COLO829 (cell line): ENCODE data around the gene ZNF700.
"Not testable (repeated sequence)": the region's sequence is repeated elsewhere in the genome, so short reads cannot be mapped to it uniquely, and the experiment has no call there.

ENCODE experiments used
- DNase-seq: peaks from one replicate; pipeline ENCODE4 v3.0.0; 2012; ENCODE audit warnings: low spot score

The ZNF700 gene

GRCh38 chr19:11924886-11925650 lies at the start of gene ZNF700:
ZNF700 (plus strand) TSS chr19:11925107; CDS start chr19:11925211, 104 bp downstream.
- DNase-seq = peak; percentile 84

- DNase-seq = not testable (repeated sequence)
These were observed 45.1 kb upstream of the ZNF700 start for GRCh38 chr19:11879687-11880266.

GRCh38 chr19:11880598-11880997 lies 44.3 kb upstream of the ZNF700 start:
- no peak for DNase-seq

GRCh38 chr19:11881151-11881800 lies 43.6 kb upstream of the ZNF700 start:
- peak; percentile 80 for DNase-seq

GRCh38 chr19:11882606-11883005 lies 42.3 kb upstream of the ZNF700 start:
- DNase-seq = no peak

GRCh38 chr19:11887234-11887610 lies 37.7 kb upstream of the ZNF700 start:
- DNase-seq = no peak

- no peak for DNase-seq
These were observed 37.0 kb upstream of the ZNF700 start, which contains the start of gene ZNF69 for GRCh38 chr19:11887611-11888531. ZNF69 (plus strand) TSS chr19:11887782; CDS start chr19:11887924, 142 bp downstream.

GRCh38 chr19:11889901-11890300 lies 35.0 kb upstream of the ZNF700 start:
- DNase-seq = not testable (repeated sequence)

GRCh38 chr19:11890634-11891033 lies 34.3 kb upstream of the ZNF700 start:
- DNase-seq = no peak

GRCh38 chr19:11894851-11895250 lies 30.1 kb upstream of the ZNF700 start:
- DNase-seq = no peak

- DNase-seq = no peak
These were observed 22.7 kb upstream of the ZNF700 start for GRCh38 chr19:11902228-11902627.

- no peak for DNase-seq
These were observed 19.0 kb upstream of the ZNF700 start for GRCh38 chr19:11905928-11906327.

GRCh38 chr19:11911937-11912336 lies 13.0 kb upstream of the ZNF700 start:
- DNase-seq = not testable (repeated sequence)

- not testable (repeated sequence) for DNase-seq
These were observed 10.4 kb upstream of the ZNF700 start for GRCh38 chr19:11914417-11915051.

GRCh38 chr19:11921852-11922495 lies 2.9 kb upstream of the ZNF700 start:
- DNase-seq = no peak

- DNase-seq = not testable (repeated sequence)
These were observed 812 bp downstream of the ZNF700 start for GRCh38 chr19:11925651-11926187.

GRCh38 chr19:11927227-11927626 lies 2.3 kb downstream of the ZNF700 start:
- no peak for DNase-seq

GRCh38 chr19:11931051-11931450 lies 6.1 kb downstream of the ZNF700 start:
- peak; percentile 61 for DNase-seq

GRCh38 chr19:11931513-11931912 lies 6.6 kb downstream of the ZNF700 start:
- no peak for DNase-seq

GRCh38 chr19:11935829-11936228 lies 10.9 kb downstream of the ZNF700 start:
- not testable (repeated sequence) for DNase-seq

- not testable (repeated sequence) for DNase-seq
These were observed 13.5 kb downstream of the ZNF700 start for GRCh38 chr19:11938383-11938782.
